ENCODE data around the gene HMX2.

GRCh38 chr10:123142701-123143161 is 5.2 kb upstream of the HMX2 start:
- TF ChIP-seq CTCF (conservative IDR thresholded peaks at IDR 0.05) (no peak), ZFX (IDR thresholded peaks at IDR 0.05) (no peak)

All from C4-2B (cell line).